GM18867 (cell line): Measurements from ENCODE around the gene NREP.

ENCODE experiments used
- ATAC-seq: cut with Tn5 transposase; IDR thresholded peaks from one replicate; pipeline ENCODE4 v1.9.1; 2021; ENCODE audit warnings: mild to moderate bottlenecking, moderate library complexity; ENCODE audit not compliant: unreplicated experiment

The NREP gene, protein sequence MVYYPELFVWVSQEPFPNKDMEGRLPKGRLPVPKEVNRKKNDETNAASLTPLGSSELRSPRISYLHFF

DNA sequence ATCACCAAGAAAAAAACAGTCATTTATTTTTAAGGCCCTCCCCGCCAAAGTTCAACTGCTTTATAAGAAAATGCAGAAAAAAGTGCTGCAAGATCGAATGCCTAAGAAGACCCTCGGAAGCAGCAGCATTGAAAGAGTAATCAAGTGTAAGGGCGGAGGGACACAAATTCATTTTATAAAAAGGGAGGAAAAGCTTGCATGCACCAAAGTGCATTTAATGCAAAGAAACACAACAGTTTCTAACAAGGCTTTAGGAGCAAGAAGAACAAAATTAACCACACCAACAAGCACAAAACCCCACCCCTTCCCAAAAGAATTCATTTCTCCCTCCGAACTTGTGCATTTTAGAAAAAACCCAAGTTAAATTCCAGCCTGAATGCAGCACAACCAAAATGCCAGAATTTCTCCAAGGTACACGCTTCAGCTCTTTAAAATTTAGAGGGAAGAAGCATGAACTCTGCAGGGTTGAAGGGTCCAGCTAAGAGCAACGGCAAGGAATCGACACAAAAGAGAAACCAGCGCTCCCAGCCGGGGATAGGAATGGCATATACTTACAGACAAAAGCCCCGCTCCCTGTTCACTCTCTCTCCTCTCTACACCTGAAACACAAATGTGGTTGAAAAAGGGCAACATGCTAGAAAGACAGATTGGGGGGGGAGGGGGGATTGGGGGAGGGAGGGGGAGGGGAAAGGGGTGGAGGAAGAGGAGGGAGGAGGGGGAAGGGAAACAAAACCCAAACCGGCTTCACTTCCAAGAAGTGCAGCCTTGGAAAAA lies at the start of gene NREP:
TSS of gene NREP (minus strand) at position 614 of the 774 bp plus-strand sequence. CDS start 1,422 bp downstream, outside the sequence.
- ATAC-seq = no peak

DNA sequence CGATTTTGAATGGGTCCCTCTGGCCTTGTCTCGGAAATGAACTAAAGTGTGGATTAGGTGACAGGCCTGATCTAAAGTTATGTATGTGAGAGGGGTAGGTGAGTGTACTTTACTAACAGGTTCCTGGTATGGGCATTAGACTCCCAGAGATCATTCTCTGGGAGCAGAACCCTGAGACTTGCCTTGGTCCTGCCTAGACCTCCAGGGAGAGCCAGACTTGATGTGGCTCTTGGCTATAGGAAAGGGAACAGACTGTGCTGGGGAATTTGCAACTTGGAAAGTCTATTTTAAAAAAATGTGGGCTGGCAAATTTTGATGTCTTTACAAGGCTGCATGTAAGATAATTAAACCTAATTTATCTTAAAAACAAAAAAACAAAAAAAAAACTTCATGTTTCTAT lies 49.8 kb upstream of the NREP start:
- ATAC-seq = no peak

DNA sequence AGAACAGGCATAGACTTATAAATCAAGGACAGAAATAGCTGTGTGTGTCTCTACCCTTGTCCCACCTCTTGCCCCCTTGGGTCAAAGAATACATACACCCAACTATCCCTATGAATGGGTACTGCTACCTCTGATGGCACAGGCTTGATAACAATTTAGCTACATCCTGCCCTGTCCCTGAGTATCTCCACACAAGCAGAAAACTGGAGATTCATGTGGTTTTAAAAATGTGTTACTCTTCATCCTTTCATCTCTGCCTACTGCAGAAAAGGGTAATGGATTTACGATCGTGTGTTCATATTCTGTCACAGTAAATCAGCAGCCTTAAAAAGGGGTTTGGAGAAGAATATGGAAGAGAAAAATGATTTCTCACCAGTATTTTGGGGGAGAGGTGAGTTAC lies 49.2 kb upstream of the NREP start:
- no peak for ATAC-seq

DNA sequence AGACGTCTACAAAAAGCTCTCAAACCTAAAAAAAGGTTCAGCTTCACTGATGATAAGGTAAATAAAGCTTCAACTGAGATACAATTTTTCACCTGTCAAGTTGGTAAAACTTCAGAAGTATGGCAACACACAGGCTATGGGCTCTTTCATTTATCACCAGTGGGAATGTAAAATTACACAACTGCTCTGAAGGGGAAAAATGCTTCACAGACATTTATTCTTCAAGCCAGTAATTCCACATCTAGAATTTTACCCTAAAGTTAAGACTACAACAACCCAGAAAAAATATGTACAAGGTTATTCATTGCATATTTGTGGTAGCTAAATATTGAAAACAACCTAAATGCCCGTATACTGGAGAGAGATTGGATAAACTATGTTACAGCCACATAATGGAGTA lies 48.1 kb upstream of the NREP start:
- no peak for ATAC-seq

DNA sequence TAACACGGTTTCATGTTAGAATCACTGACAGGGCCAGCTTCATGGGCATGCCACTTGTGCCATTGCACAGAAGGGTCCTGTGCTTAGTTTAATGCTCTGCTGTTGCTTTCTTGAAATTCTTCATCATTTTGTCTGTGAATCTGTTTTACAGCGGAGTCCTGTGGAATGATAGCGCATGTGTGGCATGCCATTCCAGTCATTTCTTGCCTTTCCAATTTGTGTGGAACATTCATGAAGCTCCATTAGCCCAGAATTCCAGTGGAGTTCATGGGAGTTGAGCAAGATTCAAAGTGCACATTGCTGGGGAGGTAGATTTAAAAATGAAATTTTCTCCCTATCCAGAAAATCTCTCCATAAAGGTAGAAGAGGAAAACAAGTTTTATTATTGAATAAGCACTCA lies 43.4 kb upstream of the NREP start:
- ATAC-seq = no peak

DNA sequence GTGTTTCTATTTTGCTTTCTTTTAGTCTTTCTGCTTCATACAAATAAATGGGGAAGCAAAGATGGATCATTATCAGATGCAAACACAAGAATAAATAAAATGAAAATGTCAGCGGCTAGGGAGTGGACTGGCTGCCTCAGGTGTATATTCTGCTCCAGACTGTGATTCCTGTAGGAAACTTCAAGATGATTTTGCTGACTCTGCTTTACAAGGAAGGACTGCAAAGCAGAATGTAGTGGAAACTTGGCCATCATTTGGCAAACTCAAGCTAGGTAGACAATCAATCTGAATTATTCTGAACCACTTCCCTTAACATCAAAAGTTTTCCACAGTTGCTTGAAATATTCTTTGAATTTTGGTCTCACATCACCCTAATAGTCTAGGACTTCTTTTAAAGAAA lies 38.1 kb upstream of the NREP start:
- ATAC-seq = no peak

DNA sequence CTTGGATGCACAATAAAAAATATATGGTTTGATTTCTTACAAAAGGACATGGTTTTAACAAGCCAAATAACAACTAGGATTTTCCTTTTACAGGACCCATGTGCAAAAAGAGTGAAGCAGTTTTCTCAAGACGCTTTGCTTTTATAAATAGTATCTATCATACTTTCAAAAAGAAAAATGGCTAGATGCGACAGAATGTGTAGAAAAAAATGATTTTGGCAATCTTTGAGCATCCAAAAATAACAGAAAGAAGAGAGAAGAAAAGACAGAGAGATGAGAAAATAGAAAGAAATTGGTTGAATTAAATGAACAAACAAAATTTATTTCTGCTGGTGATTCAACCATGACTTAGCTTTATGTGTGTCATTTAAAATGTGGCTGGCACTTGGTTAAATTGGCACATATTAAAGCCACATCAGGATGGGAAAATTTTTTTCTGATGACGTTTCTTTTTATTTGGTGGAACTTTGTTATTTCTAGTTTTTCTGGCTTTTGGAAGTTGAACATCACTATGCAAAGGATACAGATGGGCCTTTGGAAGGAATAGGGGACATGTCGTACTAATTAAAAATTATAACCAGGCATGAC lies 35.6 kb upstream of the NREP start:
- ATAC-seq = no peak

DNA sequence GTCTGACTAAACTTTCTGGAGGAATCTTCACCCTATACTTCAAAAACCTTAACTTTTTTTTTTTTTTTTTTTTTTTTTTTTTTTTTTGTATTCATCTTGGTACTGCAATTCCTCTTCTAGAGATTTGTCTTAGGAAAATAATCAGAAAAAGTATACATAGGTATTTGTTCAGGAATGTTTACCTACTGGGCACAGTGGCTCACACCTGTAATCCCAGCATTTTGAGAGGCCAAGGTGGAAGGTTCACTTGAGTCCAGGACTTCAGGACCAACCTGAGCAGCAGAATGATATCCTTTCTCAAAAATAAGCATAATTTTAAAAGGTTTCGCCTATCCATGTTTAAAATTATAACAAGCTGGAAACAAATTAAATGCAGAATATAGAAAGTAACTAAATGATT lies 33.3 kb upstream of the NREP start:
- ATAC-seq = no peak

DNA sequence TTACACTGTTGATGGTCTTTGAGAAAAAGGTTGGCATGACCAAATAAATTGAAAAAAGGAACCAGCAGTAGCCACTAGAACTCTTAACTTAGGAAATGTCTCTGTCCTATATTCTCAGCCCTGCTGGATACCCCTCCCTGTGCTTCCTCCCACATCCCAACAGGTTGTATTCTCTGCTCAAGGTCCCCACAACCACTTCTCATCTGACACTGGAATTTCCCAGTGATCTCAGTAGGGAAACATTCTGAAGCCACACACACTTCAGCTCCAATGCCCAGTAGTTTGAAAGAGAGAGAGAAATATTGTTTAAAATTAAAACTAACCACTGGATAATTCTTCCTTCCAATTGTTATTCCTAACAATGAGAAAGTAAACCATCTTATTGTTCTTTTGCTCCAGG lies 30.0 kb upstream of the NREP start:
- ATAC-seq = no peak

DNA sequence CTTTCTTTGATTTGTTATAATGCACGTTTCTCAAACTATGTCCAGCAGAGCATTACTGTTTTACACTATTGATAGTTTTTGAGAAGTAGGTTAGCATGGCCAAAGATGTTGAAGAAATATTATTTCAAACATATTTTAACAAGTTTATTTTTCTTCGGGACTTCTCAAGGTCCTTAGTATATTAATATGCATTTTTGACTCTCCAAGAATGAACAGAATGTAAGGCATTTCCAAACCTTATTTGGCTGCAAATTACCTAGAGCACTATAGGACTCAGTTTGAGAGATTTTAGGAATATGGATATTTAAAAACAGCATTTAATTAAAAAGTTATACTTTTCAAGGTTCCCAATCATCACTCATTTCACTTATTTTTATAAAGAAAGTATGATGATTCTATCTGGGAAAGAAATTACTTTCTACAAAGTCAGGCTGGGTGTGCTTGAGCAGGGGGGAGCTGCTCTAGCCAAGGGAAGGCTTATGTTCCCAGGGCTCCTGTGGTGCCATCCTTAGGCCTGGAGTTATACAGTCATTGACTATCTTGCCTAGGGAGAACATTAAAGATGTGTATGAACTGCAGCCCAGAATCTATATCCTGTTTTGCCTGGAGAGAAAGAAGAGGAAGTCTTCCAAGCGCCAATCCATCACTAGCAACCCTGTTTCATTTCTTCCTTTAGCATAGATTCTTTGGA lies 27.6 kb upstream of the NREP start:
- no peak for ATAC-seq

DNA sequence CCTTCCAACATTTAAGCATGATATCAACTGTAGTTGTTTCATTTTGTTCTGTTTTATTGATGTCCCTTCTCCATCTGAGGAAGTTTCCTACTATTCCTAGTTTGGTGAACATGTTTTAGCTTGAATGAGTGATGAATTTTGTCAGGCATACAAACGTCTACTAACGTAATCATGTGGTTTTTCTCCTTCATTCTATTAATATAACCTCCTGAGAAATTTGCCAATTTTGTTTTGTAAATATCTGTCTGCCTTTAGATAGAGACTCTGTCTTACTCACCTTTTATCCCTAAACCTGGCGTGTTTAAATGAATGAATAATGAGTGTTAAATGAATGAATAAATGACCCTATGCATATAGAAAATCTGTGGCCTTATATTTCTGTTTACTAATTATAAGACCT lies 26.5 kb upstream of the NREP start:
- no peak for ATAC-seq

DNA sequence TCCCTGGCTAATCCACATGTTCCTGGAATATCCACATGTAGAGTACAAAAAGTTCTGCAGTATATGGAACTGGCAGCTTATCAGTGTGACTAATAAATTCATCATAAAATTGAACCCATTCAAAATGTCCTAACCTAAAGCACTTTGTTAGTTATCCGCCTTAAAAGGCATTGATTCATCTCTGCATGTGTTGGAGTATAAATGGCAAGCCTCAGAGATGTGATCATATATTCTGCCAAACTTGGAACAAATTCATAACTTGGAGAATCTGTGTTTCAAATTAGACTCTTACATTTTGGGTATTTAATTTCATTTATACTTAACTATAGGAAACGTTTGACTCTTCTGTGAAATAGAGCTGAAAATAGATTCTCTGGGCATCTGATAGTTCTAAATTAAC lies 25.2 kb upstream of the NREP start:
- no peak for ATAC-seq

DNA sequence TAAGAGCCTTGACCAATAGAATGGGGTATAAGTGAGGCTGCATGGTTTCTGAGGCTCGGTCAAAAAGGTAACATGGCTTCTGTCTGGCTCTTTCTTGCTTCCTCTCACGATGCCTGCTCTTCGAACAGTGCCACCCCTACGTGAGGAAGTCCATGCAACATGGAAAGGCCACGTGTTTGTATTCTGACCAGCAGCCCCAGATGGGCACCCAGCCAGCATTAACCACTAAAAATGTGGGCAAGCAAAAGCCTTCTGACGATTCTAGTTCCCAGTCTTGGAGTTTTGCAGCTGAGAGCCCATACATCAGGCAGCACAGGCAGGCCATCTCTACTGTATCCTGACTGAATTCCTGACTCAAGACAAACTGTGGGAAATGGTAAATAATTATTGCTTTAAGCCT lies 24.2 kb upstream of the NREP start:
- no peak for ATAC-seq

DNA sequence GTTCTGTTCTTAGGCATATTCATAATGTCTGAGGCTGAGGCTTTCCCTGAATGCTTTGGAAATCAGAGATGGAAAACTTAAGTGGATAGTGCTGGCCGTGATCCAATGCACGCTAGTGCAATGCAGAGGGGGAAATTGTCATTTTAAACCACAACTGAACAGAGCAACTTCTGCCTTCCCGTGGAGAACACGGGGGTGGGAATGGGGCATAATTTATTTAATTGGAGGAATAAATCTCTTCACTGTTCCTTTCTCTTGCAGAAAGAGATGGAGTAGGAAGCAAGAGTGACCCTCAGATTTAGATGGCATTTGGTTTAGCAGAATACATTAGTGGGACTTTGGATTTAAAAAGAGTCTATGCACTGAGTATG lies 22.9 kb upstream of the NREP start:
- ATAC-seq = no peak

DNA sequence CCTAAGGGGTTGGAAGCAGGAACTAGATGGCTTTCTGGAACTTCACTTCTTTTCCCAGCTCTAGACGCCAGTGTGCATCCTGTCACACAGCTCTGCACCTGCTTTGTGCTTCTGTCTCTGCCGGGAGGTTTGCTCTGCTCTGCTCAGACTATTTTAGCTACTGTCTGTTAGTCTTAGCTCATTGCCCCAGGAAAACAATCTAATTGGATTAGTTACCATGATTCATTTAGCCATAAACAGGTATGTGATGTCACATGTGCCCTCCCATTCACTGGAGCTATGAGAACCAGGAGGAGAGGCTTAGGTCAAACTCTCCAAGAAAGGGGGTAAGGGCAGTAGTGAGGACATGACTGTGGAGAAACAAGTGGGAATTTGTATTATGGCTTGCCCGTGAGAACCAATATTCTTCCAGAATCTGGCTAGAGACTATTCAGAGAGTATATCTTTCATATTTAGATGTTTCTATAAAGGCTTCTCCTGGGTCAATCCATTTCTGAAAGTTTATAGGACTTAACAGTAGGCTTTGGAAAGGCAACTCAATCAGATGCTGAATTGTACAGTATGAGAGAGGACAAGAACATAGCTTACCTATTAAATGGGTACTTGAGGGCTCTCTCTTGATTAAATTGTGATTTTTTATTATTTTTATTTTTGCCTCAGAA lies 22.4 kb upstream of the NREP start:
- ATAC-seq = no peak

DNA sequence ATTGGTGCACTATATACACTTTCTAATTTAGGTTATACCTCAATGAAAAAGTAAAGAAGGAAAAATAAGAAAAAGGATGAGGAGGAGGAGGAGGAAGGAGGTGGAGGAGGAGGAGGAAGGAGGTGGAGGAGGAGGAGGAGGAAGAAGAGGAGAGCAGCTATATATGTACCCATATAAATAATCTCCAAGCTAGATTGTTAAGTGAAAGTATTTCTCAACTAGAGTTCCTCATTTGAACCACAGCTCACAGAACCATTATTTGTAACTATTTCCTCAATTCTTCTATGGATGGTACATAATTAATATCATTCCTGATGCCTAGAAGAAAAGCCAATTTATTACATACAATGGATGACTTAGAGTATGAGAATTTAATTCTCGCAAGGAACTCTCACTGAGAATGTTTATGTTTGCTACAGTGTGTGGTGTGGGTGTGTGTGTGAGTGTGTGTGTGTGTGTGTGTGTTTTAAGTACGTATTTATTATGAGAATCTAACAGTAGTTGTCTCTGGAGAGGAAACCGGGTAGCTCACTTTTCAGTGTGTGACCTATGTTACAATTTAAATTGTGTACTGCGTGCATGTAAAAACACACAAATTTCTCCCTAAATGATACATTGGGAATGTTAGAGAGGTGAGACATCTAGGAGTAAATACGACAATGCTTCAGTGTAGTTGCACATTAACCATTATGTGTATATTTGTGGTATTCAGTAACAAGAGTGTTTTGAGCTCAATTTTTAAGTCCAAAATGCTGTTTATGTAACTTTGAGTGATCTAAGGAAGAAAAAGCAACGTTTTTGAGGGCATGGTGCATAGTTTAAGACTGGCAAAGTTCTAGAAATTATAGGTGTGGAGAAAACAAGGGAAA lies 20.2 kb upstream of the NREP start:
- no peak for ATAC-seq

DNA sequence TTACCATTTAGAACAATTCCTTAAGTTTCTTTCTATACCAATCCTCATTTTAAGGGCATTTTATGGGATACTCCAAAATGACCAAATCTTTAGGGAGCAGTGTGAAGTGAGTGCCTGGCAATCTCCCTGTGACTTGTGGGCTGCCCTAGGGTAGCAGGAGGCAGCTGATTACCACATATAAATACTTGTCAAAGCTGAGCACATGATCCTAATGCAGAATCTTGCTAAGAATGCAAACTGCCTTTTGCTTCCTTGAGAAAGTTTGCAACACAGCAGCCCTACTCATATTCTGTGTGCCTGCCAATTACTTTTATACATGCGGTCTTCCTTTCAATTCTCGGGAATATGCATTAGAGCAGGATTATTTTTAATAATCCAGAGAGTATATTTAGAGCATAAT lies 18.2 kb upstream of the NREP start:
- no peak for ATAC-seq

DNA sequence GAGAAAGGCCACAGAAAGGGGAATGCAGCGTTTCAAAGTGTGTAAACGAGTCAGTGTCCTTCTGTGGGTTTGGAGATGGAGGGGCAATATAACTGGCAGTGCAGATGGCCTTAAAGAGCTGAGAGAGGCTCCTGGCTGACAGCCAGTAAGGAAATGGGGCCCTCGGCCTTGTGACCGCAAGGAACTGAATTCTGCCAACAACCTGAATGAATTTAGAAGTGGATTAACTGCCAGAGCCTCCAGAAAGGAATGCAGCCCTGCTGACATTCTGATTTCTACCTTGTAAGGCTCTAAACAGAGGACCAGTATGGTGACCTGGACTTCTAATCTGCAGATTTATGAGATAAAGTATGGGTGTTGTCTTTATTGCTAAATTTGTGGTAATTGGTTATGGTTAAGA lies 17.5 kb upstream of the NREP start:
- ATAC-seq = no peak

DNA sequence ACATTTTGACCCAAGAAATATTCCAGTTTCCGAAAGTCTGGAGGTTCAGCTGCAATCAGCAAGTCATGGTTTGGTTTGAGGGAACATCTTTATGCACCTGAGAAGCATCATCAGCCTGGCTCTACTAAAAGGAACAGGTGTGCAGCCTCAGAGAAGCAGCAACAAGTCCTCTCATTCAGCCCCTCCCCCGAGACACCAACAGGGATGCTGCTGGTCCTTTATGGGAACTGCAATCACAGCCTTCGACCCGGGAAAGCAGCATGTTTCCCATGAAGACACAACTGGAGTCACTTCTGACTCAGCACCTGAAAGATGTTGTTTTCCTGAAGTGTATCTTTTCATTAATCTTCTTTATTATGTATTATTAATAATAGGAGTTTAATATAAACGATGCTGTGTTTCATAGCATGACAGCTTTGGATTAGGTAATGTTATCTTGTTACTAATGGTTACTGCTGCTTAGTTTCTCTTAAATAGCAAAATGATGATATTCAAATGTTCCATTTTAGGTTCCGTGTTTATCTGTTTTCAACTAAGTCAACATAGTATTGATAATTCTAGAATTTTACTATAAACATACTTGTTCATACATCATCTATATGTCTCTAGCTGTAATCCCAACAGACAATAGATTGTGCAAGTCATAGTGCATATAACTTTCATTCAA lies 15.6 kb upstream of the NREP start:
- no peak for ATAC-seq

DNA sequence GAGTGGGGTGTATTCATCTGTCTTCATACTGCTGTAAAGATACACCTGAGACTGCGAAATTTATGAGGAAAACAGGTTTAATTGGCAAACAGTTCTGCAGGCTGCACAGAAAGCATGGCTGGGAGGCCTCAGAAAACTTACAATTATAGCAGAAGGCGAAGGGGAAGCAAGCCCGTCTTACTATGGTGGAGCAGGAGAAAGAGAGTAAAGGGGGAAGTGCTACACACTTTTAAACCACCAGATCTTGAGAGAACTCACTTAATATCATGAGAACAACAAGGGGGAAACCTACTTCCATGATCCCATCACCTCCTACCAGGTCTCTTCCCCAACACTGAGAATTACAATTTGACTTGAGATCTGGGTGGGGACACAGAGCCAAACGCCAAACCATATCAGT lies 12.5 kb upstream of the NREP start:
- no peak for ATAC-seq
